Suppressor macrophage (primary cell): ENCODE measurements around the gene ZDHHC18.
"Not testable (repeated sequence)": the region's sequence is repeated elsewhere in the genome, so short reads cannot be mapped to it uniquely, and the experiment has no call there.

Source experiments
- DNase-seq, 4 experiments: peaks; one replicate each; pipeline ENCODE4 v3.0.0-alpha.2; 2020 to 2022

The ZDHHC18 gene

DNA sequence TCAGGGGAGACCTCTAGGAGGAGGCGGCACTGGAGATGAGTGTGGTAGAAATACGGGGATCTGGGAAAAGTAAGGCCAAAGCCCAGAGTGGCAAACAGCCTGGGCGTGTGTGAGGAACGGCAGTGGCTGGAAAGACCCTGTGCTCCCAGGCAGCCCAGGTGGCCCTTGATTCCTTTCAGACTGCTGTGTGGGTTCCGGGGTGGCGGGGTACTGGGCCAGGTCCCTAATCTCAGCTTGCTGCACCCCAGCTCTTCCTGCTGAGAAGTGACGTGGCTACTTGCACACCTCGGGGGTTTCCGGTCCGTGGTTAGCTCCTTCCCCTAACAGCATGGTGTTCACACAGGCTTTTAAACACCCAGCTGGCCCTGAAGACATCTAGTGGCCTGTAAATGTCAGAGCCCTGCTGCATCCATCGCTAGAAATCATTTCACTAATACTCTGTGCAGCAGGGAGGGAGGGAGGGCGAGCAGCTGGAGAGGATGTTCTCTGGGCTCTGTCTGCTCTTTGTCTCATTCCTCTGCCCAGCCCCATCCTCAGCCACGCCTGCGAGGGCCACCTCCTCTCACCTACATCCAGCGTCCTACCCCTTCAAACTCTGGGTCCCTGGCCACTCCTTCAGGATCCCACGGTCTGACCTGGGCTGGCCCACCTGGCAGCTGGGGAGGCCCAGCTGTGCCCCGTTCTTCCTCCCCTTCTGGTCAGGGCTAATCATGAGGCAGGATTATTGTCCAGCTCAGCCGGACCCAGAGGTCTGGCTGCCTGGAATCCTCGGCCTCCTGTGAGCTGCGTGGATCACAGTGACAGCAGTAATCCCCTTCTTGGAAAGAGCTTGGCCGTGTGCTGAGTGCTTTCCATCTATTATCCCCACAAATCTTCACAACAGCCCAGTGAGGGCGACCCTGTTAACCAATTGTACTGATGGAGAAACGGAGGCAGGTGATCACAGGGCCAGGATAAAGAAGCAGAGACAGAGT is 7.2 kb downstream of the ZDHHC18 start:
- peak; percentile 21 to 62 (median 52) for DNase-seq

DNA sequence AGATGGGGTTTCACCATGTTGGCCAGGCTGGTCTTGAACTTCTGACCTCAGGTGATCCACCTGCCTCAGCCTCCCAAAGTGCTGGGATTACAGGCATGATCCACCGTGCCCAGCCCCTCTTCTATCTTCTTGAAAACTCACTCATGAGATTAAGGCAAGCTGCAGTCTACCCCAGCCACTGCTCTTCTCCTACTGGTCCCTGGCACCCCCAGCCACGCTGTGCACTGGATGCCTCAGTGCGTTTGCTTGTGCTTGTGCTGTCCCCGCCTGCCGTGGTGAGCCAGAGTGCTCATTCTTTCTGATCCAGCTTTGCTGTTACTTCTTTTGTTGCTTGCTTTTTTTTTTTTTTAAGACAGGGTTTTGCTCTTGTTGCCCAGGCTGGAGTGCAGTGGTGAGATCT is 11.2 kb downstream of the ZDHHC18 start:
- not testable (repeated sequence) for DNase-seq

DNA sequence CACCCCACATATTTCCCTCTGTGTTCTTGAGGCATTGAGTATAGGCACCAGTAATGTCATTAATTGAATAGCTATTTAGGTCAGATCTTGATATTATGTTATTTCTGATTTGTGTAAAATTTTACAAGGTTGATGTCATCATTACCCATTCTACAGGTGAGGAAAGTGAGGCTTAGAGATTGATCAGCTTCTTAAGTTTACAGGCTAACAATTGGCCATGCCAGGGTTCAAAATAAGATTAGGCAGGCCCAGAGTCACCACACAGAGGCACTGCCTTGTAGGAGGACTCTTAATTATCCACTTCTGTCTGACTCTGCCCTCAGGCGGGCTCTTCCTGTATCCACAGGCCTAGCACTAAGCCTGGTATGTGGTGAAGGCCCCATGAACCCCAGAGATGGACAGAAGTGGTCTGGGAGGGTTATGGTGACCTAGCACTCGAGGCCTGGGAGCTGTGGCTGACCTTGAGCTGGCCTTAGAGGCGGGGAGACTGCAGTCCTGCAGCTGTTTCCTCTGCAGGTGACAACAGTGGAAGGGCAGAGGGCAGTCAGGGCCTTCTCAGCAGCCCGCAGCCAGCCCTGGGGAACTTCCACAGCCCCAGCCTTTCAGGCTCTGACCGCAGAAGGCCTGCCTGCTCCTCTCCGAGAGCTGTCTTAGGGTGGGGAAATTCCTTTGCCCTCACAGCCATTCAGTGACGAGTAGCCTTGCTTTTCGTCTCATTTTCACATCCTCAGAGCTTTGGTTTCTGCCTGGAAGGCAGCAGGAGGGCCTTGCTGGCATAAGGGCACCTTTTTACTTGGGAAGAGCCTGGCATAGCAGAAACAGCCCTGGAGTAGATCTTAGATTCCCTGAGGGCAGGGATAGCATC is 12.2 kb downstream of the ZDHHC18 start:
- DNase-seq: peak in 1 of 4 experiments; percentile 33

DNA sequence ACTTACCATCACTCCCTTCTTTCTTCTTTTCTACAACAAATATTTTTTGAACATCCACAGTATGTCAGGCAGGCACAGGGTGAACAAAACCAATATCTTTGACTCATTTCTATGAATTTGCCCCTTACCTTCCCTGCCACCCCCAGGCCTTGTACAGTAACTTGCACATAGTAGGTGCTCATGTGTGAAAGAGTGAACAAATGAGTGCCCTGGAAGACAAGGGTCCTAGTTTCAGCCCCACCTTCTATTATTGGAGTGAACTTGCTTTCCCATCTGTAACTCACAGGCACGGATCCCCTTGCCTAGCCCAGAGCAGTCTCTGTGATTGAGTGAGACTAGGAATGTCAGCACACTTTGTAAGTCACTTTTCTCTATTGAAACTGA is 12.8 kb downstream of the ZDHHC18 start:
- DNase-seq: no peak

DNA sequence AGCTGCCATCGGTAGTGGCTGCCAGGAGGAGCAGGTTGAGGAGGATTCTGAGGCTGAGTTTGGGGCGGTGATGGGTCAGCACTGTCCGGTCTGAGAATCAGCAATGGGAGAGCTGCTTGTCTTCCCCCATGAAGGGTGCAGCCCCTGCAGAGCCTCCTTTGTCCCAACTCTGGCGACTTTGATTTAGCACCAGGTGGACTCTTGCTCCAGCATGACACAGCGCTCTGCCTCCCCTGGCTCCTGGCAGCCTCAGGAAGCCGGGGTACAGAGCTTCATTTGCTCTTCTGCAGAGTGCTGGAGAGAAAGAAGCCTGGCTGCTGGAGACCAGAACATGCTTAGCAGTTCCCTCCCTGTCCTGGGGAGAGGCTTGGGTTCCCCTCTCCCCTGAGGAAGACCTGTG is 13.3 kb downstream of the ZDHHC18 start:
- no peak for DNase-seq

DNA sequence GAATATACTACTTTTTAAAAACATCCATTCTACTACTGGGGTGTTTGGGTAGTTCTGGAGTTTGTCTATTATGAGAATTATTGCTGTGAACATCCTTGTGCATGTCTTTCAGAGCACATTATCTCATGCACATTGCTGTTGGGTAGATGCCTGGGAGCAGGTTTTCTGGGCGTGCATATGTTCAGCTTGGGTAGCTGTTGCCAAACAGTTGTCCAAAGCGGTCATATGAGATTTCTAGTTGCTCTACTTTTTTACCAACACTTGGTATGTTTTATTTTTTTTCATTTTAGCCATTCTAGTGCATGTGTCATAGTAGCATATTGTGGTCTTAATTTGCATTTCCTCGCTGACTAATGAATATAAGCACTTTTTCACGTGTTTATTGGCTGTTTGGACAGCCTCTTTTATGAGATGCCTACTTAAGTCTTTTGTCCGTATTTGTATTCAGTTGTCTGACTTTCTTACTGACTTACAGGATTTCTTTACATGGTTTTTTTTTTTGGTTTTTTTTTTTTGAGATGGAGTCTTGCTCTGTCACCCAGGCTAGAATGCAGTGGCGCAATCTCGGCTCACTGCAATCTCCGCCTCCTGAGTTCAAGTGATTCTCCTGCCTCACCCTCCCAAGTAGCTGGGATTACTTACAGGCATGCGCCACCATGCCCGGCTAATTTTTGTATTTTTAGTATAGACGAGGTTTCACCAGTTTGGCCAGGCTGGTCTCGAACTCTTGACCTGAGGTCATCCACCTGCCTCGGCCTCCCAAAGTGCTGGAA is 18.1 kb downstream of the ZDHHC18 start:
- DNase-seq: no peak

DNA sequence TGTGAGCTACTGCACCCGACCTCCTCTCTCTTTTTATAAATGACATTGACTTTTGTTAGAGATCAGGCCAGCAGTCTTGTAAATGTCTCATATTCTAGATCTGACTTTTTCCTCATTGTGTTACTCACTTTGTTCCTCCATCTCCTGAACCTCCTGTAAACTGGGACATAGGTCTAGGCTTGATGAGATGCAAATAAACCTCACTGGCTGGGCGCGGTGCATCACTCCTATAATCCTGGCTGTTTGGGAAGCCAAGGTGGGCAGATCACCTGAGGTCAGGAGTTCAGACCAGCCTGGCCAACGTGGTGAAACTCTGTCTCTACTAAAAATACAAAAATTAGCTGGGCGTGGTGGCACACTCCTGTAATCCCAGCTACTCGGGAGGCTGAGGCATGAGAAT is 21.3 kb downstream of the ZDHHC18 start:
- not testable (repeated sequence) for DNase-seq

DNA sequence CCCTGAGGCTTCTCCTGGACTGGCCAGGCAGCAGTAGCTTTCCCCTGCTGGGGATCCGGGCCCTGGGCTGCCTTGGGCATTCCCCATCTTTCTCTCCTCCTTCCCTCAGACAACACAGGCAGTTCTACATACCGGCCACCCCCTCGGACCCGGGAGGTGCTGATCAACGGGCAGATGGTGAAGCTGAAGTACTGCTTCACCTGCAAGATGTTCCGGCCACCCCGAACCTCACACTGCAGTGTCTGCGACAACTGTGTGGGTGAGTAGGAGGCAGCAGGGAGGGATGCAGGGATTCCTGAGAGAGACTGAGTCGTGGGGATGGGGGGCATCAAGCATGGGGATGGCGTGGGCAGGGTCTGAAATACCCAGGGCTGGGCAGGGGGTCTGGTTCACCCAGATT is 22.0 kb downstream of the ZDHHC18 start:
- DNase-seq: no peak

DNA sequence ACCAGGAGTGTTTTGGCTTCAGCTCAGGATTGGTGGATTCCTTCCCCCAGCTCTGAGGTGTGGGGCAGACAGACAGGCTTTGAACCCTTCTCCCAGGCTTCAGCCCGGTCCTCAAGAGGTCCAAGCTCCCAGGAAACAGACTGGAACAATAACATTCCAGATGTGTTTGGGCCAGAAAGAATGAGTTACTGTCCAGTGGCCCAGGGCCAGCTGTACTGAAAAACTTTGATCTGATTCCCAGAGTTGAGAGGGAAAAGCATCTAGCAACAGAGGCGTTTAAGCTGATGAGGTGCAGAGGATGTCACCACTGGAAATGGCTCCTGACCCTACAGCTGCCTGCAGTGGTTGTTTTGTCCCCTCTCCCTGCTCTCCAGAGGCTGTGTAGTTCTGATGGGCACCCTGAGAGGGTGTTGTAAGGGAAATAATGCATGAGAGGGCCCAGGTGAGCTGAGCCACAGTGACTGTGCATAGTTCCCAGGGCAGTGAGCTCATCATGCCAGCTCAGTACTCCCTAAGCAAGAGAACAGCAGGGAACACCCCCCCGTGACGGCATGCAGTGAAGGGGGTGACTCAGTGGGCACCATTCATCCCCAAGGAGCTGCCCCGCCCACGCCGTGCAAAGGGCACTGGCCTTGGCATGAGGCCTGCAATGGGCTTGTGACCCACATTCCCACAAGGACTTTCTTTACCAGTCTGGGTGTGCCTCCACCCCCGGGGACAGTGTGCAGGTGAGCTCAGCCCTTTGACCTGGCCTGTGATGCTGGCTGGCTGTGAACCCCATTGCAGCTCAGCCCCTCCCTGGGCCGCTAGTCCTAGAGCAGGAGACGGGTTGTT is 22.7 kb downstream of the ZDHHC18 start:
- peak in 1 of 4 experiments; percentile 20 for DNase-seq

DNA sequence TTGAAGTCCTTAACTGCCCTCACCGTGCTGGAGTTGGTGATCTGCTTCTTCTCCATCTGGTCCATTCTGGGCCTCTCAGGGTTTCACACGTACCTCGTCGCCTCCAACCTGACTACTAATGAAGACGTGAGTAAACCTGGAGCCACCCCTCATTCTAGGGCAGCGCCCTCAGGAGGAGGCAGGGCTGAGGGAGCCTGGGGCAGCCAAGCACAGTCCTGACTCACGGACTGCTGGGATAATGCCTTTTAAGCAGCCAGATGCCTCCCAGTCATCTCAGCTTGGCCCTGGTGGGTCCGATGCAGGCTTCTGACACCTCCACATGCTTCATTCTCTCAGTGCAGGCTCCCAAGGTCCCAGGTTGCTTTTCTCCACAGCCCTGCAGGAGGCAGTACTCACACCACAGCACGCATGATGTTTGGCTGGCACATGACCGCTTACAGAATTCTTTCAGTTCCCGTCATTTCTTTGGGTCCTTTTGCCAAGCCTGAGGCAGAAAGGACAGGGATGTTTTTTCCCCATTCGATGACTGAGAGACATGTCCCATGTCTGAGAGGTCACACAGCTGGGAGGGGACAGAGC is 24.7 kb downstream of the ZDHHC18 start:
- DNase-seq: no peak

DNA sequence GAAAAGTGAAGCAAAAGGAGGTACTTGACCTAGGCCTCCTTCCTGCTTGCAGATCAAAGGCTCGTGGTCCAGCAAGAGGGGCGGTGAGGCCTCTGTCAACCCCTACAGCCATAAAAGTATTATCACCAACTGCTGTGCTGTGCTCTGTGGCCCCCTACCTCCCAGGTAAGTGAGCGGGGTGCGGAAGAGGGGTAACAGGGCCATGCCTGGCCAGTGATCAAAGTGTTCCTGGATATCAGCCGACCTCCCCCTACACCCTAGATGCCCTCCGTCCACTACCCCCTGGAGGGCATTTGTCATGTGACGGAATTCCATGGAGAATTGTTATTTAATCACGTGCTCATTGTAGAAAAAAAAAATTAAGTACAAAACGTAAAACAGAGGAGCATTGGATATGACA is 26.2 kb downstream of the ZDHHC18 start:
- no peak for DNase-seq

DNA sequence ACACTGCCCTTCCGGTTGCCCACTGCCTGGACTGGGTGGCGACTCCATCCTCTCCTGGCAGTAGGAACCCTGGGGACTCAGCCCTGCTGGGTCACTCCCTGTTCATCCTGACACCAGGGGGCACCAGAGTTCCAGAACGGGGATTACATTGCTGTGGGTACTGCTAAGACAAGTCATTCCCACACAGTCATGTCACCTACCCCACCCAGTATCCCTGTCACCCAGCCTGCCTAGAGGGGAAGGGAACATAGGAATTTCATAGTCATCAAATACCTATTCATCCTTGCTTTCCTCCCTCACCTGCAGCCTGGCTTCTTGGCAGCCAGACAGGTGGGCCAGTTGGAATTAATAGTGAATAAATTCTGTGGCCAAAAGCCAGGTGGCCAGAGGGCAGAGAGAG is 26.7 kb downstream of the ZDHHC18 start:
- DNase-seq: peak; percentile 78 to 90 (median 88)

DNA sequence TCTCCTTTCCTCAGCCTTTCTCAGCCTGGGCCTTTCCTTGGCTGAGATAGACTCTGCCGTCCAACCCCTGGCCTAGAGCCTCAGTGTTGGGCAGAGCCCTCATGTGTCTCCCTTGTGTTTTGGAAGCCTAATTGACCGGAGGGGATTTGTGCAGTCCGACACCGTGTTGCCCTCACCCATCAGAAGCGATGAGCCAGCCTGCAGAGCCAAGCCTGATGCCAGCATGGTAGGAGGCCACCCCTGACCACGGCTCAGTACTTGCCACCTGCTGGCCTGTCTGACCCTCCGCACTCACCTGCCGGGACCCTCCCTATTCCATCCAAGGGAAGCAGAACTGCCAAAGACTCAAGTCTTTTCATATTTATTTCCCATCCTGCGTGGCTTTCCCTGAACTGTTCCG is 27.1 kb downstream of the ZDHHC18 start:
- DNase-seq: no peak

DNA sequence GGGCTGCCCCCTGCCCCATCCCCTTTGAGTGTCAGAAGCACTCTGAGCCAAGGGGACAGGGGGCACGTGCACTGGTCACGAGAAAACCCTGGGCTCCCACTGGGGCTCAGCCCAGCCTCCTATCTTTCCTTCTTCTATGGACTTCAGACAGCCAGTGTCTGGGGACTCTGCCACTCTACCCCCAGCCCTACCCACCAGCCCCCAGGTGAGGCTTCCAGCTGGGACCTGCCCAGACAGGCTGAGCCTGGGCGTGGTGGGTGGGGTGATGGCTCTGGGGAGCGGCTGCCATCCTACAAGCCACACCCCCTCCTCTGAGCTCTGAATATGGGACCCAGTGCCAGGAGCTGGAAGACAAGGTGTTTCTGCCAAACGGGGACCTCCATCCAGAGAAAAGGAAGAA is 28.4 kb downstream of the ZDHHC18 start:
- DNase-seq: no peak

DNA sequence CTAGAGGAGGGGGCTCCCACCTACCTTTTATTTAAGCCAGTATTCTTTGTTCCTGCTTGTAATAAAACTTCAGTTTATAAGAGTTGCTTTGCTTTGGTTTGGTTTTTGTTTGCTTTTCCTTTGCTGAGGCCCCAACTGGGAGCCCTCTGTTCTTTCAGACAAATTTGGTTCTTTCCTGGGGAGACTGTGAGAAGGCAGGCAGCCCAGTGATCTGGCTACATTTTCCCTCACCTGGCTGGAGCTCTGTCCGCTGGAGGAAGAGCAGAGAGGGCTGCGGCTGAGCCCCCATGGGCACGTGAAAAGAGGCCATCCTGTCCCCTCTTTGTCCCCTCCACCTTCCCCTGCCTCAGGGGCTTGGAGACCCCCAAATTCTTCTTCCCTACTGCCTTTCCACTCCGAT is 29.1 kb downstream of the ZDHHC18 start:
- DNase-seq: no peak

DNA sequence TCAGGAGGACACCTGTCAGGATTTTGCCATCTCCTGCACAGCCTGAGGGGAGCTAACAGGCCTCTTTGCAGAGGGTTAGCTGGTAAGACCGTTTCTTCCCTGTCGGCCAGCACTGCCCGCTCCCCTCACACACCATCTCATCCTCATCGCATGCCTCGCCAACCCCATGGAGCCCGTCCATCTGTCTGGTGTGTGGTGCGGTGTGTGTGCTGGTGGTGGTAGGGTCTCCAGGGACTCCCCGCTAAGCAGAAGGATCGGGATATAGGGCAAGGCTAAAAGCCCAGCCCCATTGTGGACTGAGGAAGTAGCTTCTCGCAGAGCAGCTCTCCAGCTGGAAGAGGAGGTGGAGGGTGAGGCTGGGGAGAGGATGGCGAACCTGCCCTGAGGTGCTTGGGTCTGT is 29.7 kb downstream of the ZDHHC18 start:
- no peak for DNase-seq

DNA sequence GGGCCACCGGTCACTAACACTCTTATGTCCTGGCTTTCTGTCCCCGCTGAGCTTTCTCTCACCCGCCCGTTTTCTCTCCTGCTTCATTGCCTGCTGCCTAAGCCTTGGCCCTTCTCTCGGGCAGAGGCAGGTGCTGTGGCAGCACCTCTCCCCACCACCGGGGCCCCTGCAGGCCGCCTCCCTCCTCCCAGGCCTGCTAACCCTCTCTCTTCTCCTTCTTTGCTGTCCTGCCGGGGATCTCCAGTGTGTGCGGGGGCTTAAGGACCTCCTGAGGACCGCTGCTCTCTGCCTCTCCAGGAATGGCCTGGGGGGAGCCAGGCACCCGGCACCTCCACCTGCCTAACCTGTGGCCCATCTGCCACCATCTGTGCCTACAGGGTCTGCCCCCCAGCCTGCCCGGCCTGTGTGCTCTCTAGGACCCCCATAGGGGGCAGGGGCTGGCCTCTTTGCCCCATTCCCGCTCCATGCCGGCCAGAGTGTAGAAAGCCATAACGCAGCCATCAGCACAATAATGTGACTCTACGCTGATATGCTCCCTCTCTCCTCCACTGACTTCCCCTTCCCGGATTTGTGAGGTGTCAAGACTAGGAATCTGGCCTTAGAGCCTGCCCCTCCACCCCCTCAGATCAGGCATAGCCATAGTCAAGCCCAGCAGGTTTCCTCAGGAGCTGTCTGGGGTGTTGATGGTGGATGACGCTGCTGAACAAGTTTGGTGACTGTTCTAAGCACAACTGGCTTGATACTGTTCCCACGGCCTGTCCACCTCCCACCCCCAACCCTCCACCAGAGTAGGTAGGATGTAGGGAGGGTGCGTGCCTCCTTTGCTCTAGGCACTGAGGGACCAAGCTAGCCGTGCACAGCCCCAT is 30.3 kb downstream of the ZDHHC18 start:
- DNase-seq: no peak

DNA sequence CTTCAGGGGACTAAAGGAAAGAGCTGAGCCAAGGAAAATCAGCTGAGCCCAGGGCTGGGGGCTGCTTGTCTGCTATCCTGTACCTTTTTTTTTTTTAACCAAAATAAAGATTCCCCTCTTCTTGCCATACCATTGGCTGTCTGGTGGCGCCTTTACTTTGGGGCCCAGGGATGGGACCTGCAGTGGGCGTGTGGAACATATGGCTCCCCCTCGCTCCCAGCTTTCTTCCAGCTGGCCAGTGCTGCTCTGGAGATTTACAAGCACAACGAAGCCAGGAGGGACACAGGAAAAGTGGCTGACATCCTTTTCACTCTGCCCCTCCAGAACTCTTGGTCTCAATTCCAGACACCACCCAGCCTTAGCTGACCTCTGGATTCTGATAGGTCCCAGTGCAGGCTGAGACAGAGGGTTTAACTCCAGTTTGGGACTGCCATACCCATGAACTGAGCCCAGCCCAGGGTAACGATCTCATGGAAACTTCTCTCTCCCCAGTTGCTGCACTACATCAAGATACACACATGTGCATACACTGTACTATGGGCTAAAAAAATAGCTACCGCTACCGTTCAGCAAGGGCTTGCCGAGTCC is 31.1 kb downstream of the ZDHHC18 start:
- no peak for DNase-seq

DNA sequence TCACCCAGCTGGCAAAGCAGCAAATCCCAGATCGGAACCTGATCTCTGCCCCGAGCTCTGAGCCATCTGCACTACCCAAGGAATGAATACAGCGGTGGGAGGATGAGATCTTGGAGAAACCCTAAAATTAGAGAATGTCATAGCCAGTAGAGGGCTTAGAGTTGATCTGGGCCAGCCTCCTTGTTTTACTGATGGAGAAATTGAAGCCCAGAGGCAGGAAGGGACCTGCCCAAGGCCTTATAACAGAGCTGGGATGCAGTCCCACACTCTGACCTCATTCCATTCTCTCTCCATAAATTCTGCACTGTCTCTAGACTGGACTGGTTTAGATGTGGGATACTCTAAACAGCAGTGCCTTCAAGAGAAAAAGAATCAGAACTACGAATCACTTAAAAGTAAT is 31.7 kb downstream of the ZDHHC18 start:
- DNase-seq: no peak
